Colonic mucosa (tissue), 4 donors: ENCODE measurements around the gene ZNRD2. TPM values are rescaled to one million over a fixed set of nuclear protein-coding genes. Genes with fewer than 3 reads are reported as not detected.
A peak's percentile ranks its signal among the peaks of the same experiment; 100 is the strongest.

Experiments used
- DNase-seq: peaks from one replicate; pipeline ENCODE4 v3.0.0-alpha.2; 2020
- H3K27ac ChIP-seq: fragments of 200-600 bp; one replicate; pipeline ENCODE4 v1.8.0; 2021
- H3K27me3 ChIP-seq: fragments of 200-600 bp; one replicate; pipeline ENCODE4 v1.8.0; 2021
- H3K36me3 ChIP-seq: fragments of 200-600 bp; one replicate; pipeline ENCODE4 v1.8.0; 2021
- H3K4me1 ChIP-seq: fragments of 200-600 bp; one replicate; pipeline ENCODE4 v1.8.0; 2021; ENCODE audit warnings: mild to moderate bottlenecking
- H3K4me3 ChIP-seq: fragments of 200-600 bp; one replicate; pipeline ENCODE4 v1.8.0; 2021
- H3K9ac ChIP-seq, 2 donors: one replicate each; pipeline ENCODE4 v1.7.0; 2013; ENCODE audit warnings: control low read depth in 2 of 2, low read depth in 2 of 2, low read length in 2 of 2
- H3K9me3 ChIP-seq: fragments of 200-600 bp; one replicate; pipeline ENCODE4 v1.8.0; 2021
- CTCF ChIP-seq: fragments of 200-600 bp; IDR thresholded peaks from one replicate; pipeline ENCODE4 v1.8.0; 2022; ENCODE audit warnings: antibody characterized with exemption, mild to moderate bottlenecking
- intact Hi-C: fragments of 100-400 bp; cut with DNase I; formaldehyde crosslinking; loops from one replicate; pipeline ENCODE4 v1.14.1; 2022
- total RNA-seq, 2 donors: library from RNA; stranded (reverse); fragmentation: NEBNext Ultra II Directional in 1 of 2; extraction: Animal tissue kit (Norgen Biotek cat#: 25700) in 1 of 2; gene quantifications; one replicate each; pipeline ENCODE4 v1.2.1, GENCODE V29; 2021
- donor health status: healthy.
- donor health status: DM: no; HTN: no; CAD: no.
- donor health status: DM: no; HTN: no; CAD: no.

ZNRD2 gene
- total RNA-seq, 2 donors from 2014 or later: 16.6 to 30.8 TPM

- no peaks in the 10 kb centered on the region for H3K36me3 ChIP-seq
- peaks cover 40% of the 10 kb centered on the region for H3K4me1 ChIP-seq
- H3K27me3 ChIP-seq: no peaks in the 10 kb centered on the region
- peak overlapping the region; percentile 48 for H3K4me3 ChIP-seq
- DNase-seq: no peak
- TF ChIP-seq CTCF: no peak
- peak overlapping the region; percentile 60 for H3K27ac ChIP-seq
- H3K9me3 ChIP-seq: no peaks in the 10 kb centered on the region
- intact Hi-C loops: no loop called here
- H3K9ac ChIP-seq: peak overlapping the region; percentile 68 to 83
Observed at GRCh38 chr11:65556470-65557279, 13.6 kb upstream of the ZNRD2 start.

- H3K27ac ChIP-seq: peak overlapping the region; percentile 82
- peaks cover 34% of the 10 kb centered on the region for H3K4me1 ChIP-seq
- no peaks in the 10 kb centered on the region for H3K9me3 ChIP-seq
- intact Hi-C loops: no loop called here
- H3K36me3 ChIP-seq: no peaks in the 10 kb centered on the region
- H3K4me3 ChIP-seq: peak overlapping the region; percentile 48
- TF ChIP-seq CTCF: no peak
- H3K9ac ChIP-seq: peak overlapping the region; percentile 68 to 83
- H3K27me3 ChIP-seq: no peaks in the 10 kb centered on the region
- DNase-seq: no peak
Observed at GRCh38 chr11:65557280-65558001, 12.8 kb upstream of the ZNRD2 start.

GRCh38 chr11:65558002-65558929 is 12.0 kb upstream of the ZNRD2 start, which contains the start of gene LTBP3:
Gene LTBP3, minus strand, starts transcription at chr11:65558359. Its CDS starts 400 bp downstream, at chr11:65557959.
- Histone ChIP-seq H3K4me1 (peaks cover 34% of the 10 kb centered on the region), H3K4me3 (peak within 1 kb of the TSS; percentile 48), H3K36me3 (no peaks in the 10 kb centered on the region), H3K9ac (peak within 1 kb of the TSS; percentile 68 to 83), H3K27me3 (no peaks in the 10 kb centered on the region), H3K9me3 (no peaks in the 10 kb centered on the region), H3K27ac (peak within 1 kb of the TSS; percentile 82)
- peak; percentile 70 for DNase-seq
- intact Hi-C loops: no loop called here
- TF ChIP-seq CTCF: no peak

- Histone ChIP-seq H3K9ac (peak overlapping the region; percentile 68 to 69), H3K4me1 (peaks cover 34% of the 10 kb centered on the region), H3K4me3 (peak overlapping the region; percentile 48), H3K27me3 (no peaks in the 10 kb centered on the region), H3K9me3 (no peaks in the 10 kb centered on the region), H3K36me3 (no peaks in the 10 kb centered on the region), H3K27ac (peak overlapping the region; percentile 82)
- TF ChIP-seq CTCF: no peak
- intact Hi-C loops: no loop called here
- peak; percentile 48 for DNase-seq
Observed at GRCh38 chr11:65558930-65559509, 11.3 kb upstream of the ZNRD2 start.
